ENCODE results near the gene FBLN5.
A peak's percentile ranks its signal among the peaks of the same experiment; 100 is the strongest.
"Not testable (repeated sequence)": the region's sequence is repeated elsewhere in the genome, so short reads cannot be mapped to it uniquely, and the experiment has no call there.

FBLN5 gene

GRCh38 chr14:91888641-91889476 is 58.6 kb downstream of the FBLN5 start:
- DNase-seq (ENCODE audit: extremely low spot score, insufficient read length, low read depth) (no peak), FAIRE-seq (no peak)

GRCh38 chr14:91886961-91887360 is 60.5 kb downstream of the FBLN5 start:
- no peak for FAIRE-seq
- no peak for DNase-seq (ENCODE audit: extremely low spot score, insufficient read length, low read depth)

- DNase-seq (ENCODE audit: extremely low spot score, insufficient read length, low read depth), result no peak
- FAIRE-seq, result no peak
Measured at GRCh38 chr14:91885839-91886238, 61.7 kb downstream of the FBLN5 start.

- no peak for DNase-seq (ENCODE audit: extremely low spot score, insufficient read length, low read depth)
- FAIRE-seq, result no peak
Measured at GRCh38 chr14:91885113-91885712, 62.3 kb downstream of the FBLN5 start.

- FAIRE-seq (no peak), DNase-seq (ENCODE audit: extremely low spot score, insufficient read length, low read depth) (no peak)
Measured at GRCh38 chr14:91884664-91885063, 62.8 kb downstream of the FBLN5 start.

GRCh38 chr14:91883753-91884152 is 63.7 kb downstream of the FBLN5 start:
- no peak for DNase-seq (ENCODE audit: extremely low spot score, insufficient read length, low read depth)
- no peak for FAIRE-seq

- DNase-seq (ENCODE audit: extremely low spot score, insufficient read length, low read depth) (no peak), FAIRE-seq (no peak)
Measured at GRCh38 chr14:91882776-91883175, 64.7 kb downstream of the FBLN5 start.

- DNase-seq (ENCODE audit: extremely low spot score, insufficient read length, low read depth) (no peak), FAIRE-seq (no peak)
Measured at GRCh38 chr14:91882369-91882768, 65.1 kb downstream of the FBLN5 start.

GRCh38 chr14:91879196-91879595 is 68.3 kb downstream of the FBLN5 start:
- FAIRE-seq (no peak), DNase-seq (ENCODE audit: extremely low spot score, insufficient read length, low read depth) (no peak)

- no peak for DNase-seq (ENCODE audit: extremely low spot score, insufficient read length, low read depth)
- FAIRE-seq, result no peak
Measured at GRCh38 chr14:91878274-91878673, 69.2 kb downstream of the FBLN5 start.

- no peak for FAIRE-seq
- DNase-seq (ENCODE audit: extremely low spot score, insufficient read length, low read depth), result no peak
Measured at GRCh38 chr14:91877376-91877915, 70.0 kb downstream of the FBLN5 start.

GRCh38 chr14:91876492-91876891 is 71.0 kb downstream of the FBLN5 start:
- no peak for FAIRE-seq

GRCh38 chr14:91875525-91876286 is 71.8 kb downstream of the FBLN5 start:
- FAIRE-seq, result no peak
- no peak for DNase-seq (ENCODE audit: extremely low spot score, insufficient read length, low read depth)

More at GRCh38 chr14:91876492-91876891, 71.0 kb downstream of the FBLN5 start:
- DNase-seq (ENCODE audit: extremely low spot score, insufficient read length, low read depth), result no peak

GRCh38 chr14:91873471-91874415 is 73.8 kb downstream of the FBLN5 start:
- FAIRE-seq, result peak; percentile 97
- peak; percentile 68 for DNase-seq (ENCODE audit: extremely low spot score, insufficient read length, low read depth)

- FAIRE-seq, result no peak
- no peak for DNase-seq (ENCODE audit: extremely low spot score, insufficient read length, low read depth)
Measured at GRCh38 chr14:91872517-91873470, 74.7 kb downstream of the FBLN5 start.

- peak; percentile 88 for FAIRE-seq
- no peak for DNase-seq (ENCODE audit: extremely low spot score, insufficient read length, low read depth)
Measured at GRCh38 chr14:91872011-91872501, 75.4 kb downstream of the FBLN5 start.

GRCh38 chr14:91871401-91871800 is 76.1 kb downstream of the FBLN5 start:
- FAIRE-seq, result not testable (repeated sequence)

GRCh38 chr14:91870890-91871289 is 76.6 kb downstream of the FBLN5 start:
- FAIRE-seq, result no peak
- DNase-seq (ENCODE audit: extremely low spot score, insufficient read length, low read depth), result no peak

More at GRCh38 chr14:91871401-91871800, 76.1 kb downstream of the FBLN5 start:
- not testable (repeated sequence) for DNase-seq (ENCODE audit: extremely low spot score, insufficient read length, low read depth)

Measured in GM18507 (cell line).